SK-N-SH treated with all-trans-retinoic acid at 6 μM for 48 hours (cell line): ENCODE data around the gene ABL2.

Experiments
- ATAC-seq: fragments of 200-7000 bp; cut with Tn5 transposase; 3 replicates; pipeline ENCODE4 v1.9.1; 2020; ENCODE audit warnings: mild to moderate bottlenecking, moderate library complexity
- ARNTL ChIP-seq: fragments of 450-650 bp; formaldehyde crosslinking; IDR thresholded peaks from 2 replicates; pipeline ENCODE4 v1.5.0; 2020; ENCODE audit warnings: low read depth, mild to moderate bottlenecking, moderate library complexity, borderline replicate concordance
- BACH2 ChIP-seq: fragments of 250-450 bp; sonication (Bioruptor Pico); IDR thresholded peaks from 2 replicates; pipeline ENCODE4 v1.9.0; 2021; ENCODE audit warnings: mild to moderate bottlenecking, borderline replicate concordance
- CSDC2 ChIP-seq: fragments of 250-450 bp; sonication (Bioruptor Pico); IDR thresholded peaks from 2 replicates; pipeline ENCODE4 v1.5.0; 2020; ENCODE audit warnings: mild to moderate bottlenecking, moderate library complexity
- CSRNP3 ChIP-seq: fragments of 250-450 bp; sonication (Bioruptor Pico); IDR thresholded peaks from 2 replicates; pipeline ENCODE4 v1.5.1; 2021; ENCODE audit warnings: mild to moderate bottlenecking, moderate library complexity
- GLIS3 ChIP-seq: fragments of 250-450 bp; sonication (Bioruptor Pico); IDR thresholded peaks from 2 replicates; pipeline ENCODE4 v1.5.0; 2020; ENCODE audit warnings: mild to moderate bottlenecking, moderate library complexity
- ISL1 ChIP-seq: fragments of 250-450 bp; sonication (Bioruptor Pico); IDR thresholded peaks from 2 replicates; pipeline ENCODE4 v2.1.2; 2022; ENCODE audit warnings: mild to moderate bottlenecking, moderate library complexity
- OSR1 ChIP-seq: fragments of 250-450 bp; sonication (Bioruptor Pico); IDR thresholded peaks from 2 replicates; pipeline ENCODE4 v1.8.0; 2022; ENCODE audit warnings: moderate library complexity, mild to moderate bottlenecking, inconsistent platforms
- PPARA ChIP-seq: fragments of 250-450 bp; sonication (Bioruptor Pico); IDR thresholded peaks from 2 replicates; pipeline ENCODE4 v1.5.0; 2020; ENCODE audit warnings: mild to moderate bottlenecking, borderline replicate concordance
- RARB ChIP-seq: fragments of 250-450 bp; sonication (Bioruptor Pico); IDR thresholded peaks from 2 replicates; pipeline ENCODE4 v1.8.0; 2021; ENCODE audit warnings: mild to moderate bottlenecking, moderate library complexity
- SNAI2 ChIP-seq: fragments of 250-450 bp; sonication (Bioruptor Pico); IDR thresholded peaks from 2 replicates; pipeline ENCODE4 v1.5.0; 2020; ENCODE audit warnings: mild to moderate bottlenecking, moderate library complexity
- TCF4 ChIP-seq: fragments of 250-450 bp; sonication (Bioruptor Pico); IDR thresholded peaks from 2 replicates; pipeline ENCODE4 v1.8.0; 2021; ENCODE audit warnings: mild to moderate bottlenecking, moderate library complexity, borderline replicate concordance
- TSHZ2 ChIP-seq: fragments of 250-450 bp; sonication (Bioruptor Pico); IDR thresholded peaks from 2 replicates; pipeline ENCODE4 v1.5.0; 2020; ENCODE audit warnings: mild to moderate bottlenecking, moderate library complexity
- ZC3H10 ChIP-seq: fragments of 250-450 bp; sonication (Bioruptor Pico); IDR thresholded peaks from 2 replicates; pipeline ENCODE4 v1.5.1; 2021; ENCODE audit warnings: mild to moderate bottlenecking, moderate library complexity
- ZFP3 ChIP-seq: fragments of 250-450 bp; sonication (Bioruptor Pico); IDR thresholded peaks from 2 replicates; pipeline ENCODE4 v1.5.0; 2020; ENCODE audit warnings: mild to moderate bottlenecking, moderate library complexity
- ZFP30 ChIP-seq: fragments of 450-650 bp; formaldehyde crosslinking; IDR thresholded peaks from 2 replicates; pipeline ENCODE4 v1.5.0; 2022; ENCODE audit warnings: mild to moderate bottlenecking, moderate library complexity
- ZNF565 ChIP-seq: fragments of 450-650 bp; formaldehyde crosslinking; conservative IDR thresholded peaks from 2 replicates; pipeline ENCODE4 v1.5.0; 2020; ENCODE audit warnings: low read depth, mild to moderate bottlenecking, moderate library complexity
- ZNF70 ChIP-seq: fragments of 450-650 bp; formaldehyde crosslinking; IDR thresholded peaks from 2 replicates; pipeline ENCODE4 v1.5.0; 2020; ENCODE audit warnings: mild to moderate bottlenecking, moderate library complexity
- ZNF8 ChIP-seq: fragments of 450-650 bp; formaldehyde crosslinking; IDR thresholded peaks from 2 replicates; pipeline ENCODE4 v1.5.0; 2020; ENCODE audit warnings: mild to moderate bottlenecking, moderate library complexity
- TF ChIP-seq, protein P1 (sequence below): fragments of 250-450 bp; sonication (Bioruptor Pico); IDR thresholded peaks from 2 replicates; pipeline ENCODE4 v1.8.0; 2021; ENCODE audit warnings: low read depth, mild to moderate bottlenecking, moderate library complexity, borderline replicate concordance
- TF ChIP-seq, protein P2 (sequence below): fragments of 250-450 bp; sonication (Bioruptor Pico); IDR thresholded peaks from 2 replicates; pipeline ENCODE4 v1.8.0; 2020; ENCODE audit warnings: mild to moderate bottlenecking, moderate library complexity, borderline replicate concordance
- TF ChIP-seq, protein P3 (sequence below): fragments of 250-450 bp; sonication (Bioruptor Pico); IDR thresholded peaks from 2 replicates; pipeline ENCODE4 v1.5.1; 2020; ENCODE audit warnings: low read depth, mild to moderate bottlenecking, moderate library complexity

ABL2 gene

DNA sequence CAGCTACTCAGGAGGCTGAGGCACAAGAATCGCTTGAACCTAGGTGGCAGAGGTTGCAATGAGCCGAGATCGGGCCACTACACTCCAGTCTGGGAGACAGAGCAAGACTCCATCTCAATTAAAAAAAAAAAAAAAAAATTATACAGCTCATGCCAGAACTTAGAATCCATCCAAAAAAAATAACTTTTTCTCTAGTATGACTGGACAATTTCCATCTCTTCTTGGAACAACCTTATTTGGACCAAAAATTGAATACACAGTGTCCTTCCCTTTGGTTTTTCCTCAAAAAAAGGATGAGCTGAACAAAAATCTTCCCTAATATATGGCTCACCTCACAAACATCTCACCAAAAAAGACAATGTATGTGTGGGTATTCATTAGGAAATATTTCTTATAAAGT lies 73.9 kb downstream of the ABL2 start:
- TF ChIP-seq ZNF70 (CRISPR knock-in tag), result no peak
- no peak for TF ChIP-seq OSR1
- no peak for TF ChIP-seq SNAI2 (CRISPR knock-in tag)
- no peak for ATAC-seq

DNA sequence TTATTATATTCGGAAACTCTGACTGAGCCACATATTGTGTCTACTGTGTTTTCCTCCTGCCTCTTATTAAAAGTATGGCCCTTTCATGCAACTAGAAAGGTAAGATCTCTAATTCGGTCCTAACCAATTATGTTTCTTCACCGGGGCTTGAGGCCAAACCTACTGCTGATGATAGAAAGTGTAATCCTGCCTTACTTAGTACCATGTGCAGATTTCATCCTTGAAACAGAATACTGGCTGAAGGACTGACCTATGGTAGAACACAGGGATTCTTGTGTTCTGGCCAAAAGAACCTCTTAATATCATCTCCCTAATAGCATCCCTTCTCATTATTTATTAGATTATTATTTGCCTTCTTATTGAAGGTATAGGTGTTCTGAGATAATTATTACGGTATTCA lies 75.0 kb downstream of the ABL2 start:
- ATAC-seq, result no peak
- TF ChIP-seq RARB (CRISPR knock-in tag) (no peak), ZNF8 (CRISPR knock-in tag) (no peak), CSRNP3 (CRISPR knock-in tag) (no peak), ARNTL (CRISPR knock-in tag) (no peak), TCF4 (CRISPR knock-in tag) (no peak), ZNF70 (CRISPR knock-in tag) (no peak), ISL1 (CRISPR knock-in tag) (no peak), BACH2 (CRISPR knock-in tag) (no peak), ZC3H10 (CRISPR knock-in tag) (no peak)
- TF ChIP-seq, protein P1, sequence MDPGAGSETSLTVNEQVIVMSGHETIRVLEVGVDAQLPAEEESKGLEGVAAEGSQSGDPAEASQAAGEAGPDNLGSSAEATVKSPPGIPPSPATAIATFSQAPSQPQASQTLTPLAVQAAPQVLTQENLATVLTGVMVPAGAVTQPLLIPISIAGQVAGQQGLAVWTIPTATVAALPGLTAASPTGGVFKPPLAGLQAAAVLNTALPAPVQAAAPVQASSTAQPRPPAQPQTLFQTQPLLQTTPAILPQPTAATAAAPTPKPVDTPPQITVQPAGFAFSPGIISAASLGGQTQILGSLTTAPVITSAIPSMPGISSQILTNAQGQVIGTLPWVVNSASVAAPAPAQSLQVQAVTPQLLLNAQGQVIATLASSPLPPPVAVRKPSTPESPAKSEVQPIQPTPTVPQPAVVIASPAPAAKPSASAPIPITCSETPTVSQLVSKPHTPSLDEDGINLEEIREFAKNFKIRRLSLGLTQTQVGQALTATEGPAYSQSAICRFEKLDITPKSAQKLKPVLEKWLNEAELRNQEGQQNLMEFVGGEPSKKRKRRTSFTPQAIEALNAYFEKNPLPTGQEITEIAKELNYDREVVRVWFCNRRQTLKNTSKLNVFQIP (CRISPR knock-in tag), result no peak
- TF ChIP-seq, protein P2, sequence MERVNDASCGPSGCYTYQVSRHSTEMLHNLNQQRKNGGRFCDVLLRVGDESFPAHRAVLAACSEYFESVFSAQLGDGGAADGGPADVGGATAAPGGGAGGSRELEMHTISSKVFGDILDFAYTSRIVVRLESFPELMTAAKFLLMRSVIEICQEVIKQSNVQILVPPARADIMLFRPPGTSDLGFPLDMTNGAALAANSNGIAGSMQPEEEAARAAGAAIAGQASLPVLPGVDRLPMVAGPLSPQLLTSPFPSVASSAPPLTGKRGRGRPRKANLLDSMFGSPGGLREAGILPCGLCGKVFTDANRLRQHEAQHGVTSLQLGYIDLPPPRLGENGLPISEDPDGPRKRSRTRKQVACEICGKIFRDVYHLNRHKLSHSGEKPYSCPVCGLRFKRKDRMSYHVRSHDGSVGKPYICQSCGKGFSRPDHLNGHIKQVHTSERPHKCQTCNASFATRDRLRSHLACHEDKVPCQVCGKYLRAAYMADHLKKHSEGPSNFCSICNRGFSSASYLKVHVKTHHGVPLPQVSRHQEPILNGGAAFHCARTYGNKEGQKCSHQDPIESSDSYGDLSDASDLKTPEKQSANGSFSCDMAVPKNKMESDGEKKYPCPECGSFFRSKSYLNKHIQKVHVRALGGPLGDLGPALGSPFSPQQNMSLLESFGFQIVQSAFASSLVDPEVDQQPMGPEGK (CRISPR knock-in tag), result no peak
- TF ChIP-seq, all 23 proteins: peak for 0

DNA sequence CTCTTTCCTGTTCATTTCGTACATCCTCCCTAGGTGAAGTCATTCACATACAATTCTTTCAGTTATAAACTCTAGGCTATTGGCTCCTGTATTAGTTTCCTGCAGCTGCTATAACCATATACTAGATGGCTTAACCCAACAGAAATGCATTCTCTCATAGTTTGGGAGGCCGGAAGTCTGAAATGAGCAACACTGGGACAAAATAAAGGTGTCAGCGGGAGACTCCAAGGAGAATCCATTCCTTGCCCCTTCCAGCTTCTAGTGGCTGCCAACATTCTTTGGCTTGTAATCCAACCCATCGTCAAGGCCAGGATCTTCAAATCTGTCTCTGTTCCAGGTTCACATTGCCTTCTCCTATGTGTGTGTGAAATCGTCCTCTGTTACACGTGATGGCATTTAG lies 76.3 kb downstream of the ABL2 start:
- no peak; the same call in 2 of the 3 replicates for ATAC-seq

More for the DNA sequence above, 76.3 kb downstream of the ABL2 start:
- TF ChIP-seq TCF4 (CRISPR knock-in tag), result no peak
- no peak for TF ChIP-seq PPARA
- TF ChIP-seq, protein P3, sequence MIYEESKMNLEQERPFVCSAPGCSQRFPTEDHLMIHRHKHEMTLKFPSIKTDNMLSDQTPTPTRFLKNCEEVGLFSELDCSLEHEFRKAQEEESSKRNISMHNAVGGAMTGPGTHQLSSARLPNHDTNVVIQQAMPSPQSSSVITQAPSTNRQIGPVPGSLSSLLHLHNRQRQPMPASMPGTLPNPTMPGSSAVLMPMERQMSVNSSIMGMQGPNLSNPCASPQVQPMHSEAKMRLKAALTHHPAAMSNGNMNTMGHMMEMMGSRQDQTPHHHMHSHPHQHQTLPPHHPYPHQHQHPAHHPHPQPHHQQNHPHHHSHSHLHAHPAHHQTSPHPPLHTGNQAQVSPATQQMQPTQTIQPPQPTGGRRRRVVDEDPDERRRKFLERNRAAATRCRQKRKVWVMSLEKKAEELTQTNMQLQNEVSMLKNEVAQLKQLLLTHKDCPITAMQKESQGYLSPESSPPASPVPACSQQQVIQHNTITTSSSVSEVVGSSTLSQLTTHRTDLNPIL, result no peak
- TF ChIP-seq GLIS3 (CRISPR knock-in tag), result no peak
- TF ChIP-seq CSDC2, result no peak
- TF ChIP-seq ARNTL (CRISPR knock-in tag), result no peak
- no peak for TF ChIP-seq ZNF565 (CRISPR knock-in tag)
- no peak for TF ChIP-seq ISL1 (CRISPR knock-in tag)
- no peak for TF ChIP-seq ZFP3 (CRISPR knock-in tag)
- no peak for TF ChIP-seq RARB (CRISPR knock-in tag)
- TF ChIP-seq OSR1, result no peak
- no peak for TF ChIP-seq TSHZ2
- TF ChIP-seq SNAI2 (CRISPR knock-in tag), result no peak
- no peak for TF ChIP-seq BACH2 (CRISPR knock-in tag)
- TF ChIP-seq, protein P1 (CRISPR knock-in tag), result no peak
- TF ChIP-seq, protein P2 (CRISPR knock-in tag), result no peak
- TF ChIP-seq CSRNP3 (CRISPR knock-in tag), result no peak
- TF ChIP-seq ZFP30 (CRISPR knock-in tag), result no peak
